MM.1S (cell line): ENCODE measurements around the gene CLCA2.

Experiments
- CTCF ChIP-seq: fragments of 300-600 bp; sonication (generic); IDR thresholded peaks from 2 replicates; pipeline ENCODE4 v1.5.1; 2016; ENCODE audit warnings: antibody characterized with exemption, low read length, mixed read lengths
- EZH2 ChIP-seq: fragments of 300-600 bp; sonication (generic); optimal IDR thresholded peaks from 2 replicates; pipeline ENCODE3; 2017; ENCODE audit warnings: low read depth, mild to moderate bottlenecking, antibody characterized with exemption, low read length, mixed read lengths
- EZH2phosphoT487 ChIP-seq: fragments of 300-600 bp; sonication (generic); IDR thresholded peaks from 2 replicates; pipeline ENCODE4 v1.6.1; 2018; ENCODE audit warnings: antibody characterized with exemption, low read length

- TF ChIP-seq CTCF (no peak), EZH2 (no peak), EZH2phosphoT487 (no peak)
Observed at GRCh38 chr1:86487131-86487810, 63.3 kb downstream of the CLCA2 start.
